Measurements from ENCODE around the gene VBP1. TPM values are rescaled to one million over a fixed set of nuclear protein-coding genes. Genes with fewer than 3 reads are reported as not detected.
A peak's percentile ranks its signal among the peaks of the same experiment; 100 is the strongest.
"Not testable (repeated sequence)": the region's sequence is repeated elsewhere in the genome, so short reads cannot be mapped to it uniquely, and the experiment has no call there.

Gene VBP1
- total RNA-seq, 1 donor from 2014 or later: 36.9 TPM

DNA sequence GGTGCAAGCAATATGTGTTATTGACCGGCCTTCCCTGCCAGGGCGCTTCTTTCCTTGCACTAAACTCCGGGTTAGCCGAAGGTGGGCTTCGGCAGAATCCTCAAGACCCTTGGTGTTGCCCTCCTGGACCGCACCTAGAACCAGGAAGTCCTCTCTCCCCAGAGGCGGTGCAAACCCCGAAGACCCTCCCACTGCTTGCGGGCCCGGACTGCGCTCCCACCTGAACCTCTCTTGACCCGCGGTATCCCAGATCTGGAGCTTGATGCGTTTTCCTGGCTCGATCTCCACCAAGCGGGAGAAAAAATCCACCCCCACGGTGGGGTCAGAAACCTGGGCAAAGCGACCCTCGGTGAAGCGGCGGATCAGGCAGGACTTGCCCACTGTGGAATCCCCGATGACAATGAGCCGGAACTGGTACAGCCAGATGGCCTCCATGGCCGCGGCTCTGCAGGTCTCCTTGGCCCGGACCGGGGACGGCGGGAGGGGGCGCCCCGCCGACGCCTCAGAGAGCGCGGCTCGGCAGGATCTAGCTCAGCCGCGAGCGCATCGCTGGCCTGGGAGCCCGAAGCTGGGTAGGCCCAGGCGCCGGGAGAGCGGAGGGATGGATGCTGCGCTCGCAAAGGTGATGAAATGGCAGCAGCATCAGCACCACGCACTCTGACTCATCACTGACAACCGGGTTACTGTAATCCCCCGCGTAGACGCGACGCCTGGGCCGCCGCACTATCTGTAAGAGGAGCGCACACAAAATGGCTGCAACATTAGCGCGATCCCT is 47.8 kb downstream of the VBP1 start, which contains the start of gene RAB39B:
TSS of gene RAB39B (minus strand) at position 638 of the 775 bp plus-strand sequence. CDS start at position 435, 203 bp downstream.
- DNase-seq (ENCODE audit: low spot score): peak; percentile 39

DNA sequence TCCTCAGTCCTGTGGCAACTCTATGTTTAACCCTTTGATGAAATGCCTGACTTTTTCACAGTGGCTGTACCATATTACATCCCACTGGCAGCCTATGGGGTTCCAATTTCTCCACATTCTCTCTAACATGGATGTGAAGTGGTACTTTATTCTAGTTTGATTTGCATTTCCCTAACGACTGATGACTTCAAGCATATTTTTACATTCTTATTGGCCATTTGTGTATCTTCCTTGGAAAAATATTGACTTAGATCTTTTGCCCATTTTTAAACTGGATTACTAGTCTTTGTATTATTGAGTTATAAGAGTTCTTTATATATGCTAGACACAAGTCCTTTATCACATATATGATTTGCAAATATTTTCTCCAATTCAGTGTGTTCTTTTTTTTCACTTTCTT is 50.2 kb downstream of the VBP1 start:
- no peak for DNase-seq (ENCODE audit: low spot score)

DNA sequence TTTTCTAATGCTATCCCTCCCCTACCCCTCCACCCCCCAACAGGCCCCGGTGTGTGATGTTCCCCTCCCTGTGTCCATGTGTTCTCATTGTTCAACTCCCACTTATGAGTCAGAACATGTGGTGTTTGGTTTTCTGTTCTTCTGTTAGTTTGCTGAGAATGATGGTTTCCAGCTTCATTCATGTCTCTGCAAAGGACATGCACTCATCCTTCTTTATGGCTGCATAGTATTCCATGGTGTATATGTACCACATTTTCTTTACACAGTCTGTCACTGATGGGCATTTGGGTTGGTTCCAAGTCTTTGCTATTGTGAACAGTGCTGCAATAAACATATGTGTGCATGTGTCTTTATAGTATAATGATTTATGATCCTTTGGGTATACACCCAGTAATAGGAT is 51.7 kb downstream of the VBP1 start:
- DNase-seq (ENCODE audit: low spot score): not testable (repeated sequence)

DNA sequence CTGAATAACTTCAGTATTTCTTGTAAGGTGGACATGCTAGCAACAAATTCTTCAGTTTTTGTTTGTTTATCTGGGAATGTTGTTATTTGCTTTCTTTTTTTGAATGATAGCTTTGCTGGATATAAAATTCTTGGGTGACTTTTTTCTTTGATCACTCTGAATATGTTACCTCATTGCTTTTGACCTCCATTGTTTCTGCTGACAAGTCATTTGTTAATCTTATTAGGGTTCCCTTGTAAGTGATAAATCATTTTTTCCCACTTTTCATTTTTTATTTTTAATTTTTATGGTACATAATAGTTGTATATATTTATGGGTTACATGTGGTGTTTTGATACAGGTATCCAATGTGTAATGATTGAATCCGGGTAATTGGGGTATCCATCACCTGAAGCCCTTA is 54.7 kb downstream of the VBP1 start:
- DNase-seq (ENCODE audit: low spot score): no peak

DNA sequence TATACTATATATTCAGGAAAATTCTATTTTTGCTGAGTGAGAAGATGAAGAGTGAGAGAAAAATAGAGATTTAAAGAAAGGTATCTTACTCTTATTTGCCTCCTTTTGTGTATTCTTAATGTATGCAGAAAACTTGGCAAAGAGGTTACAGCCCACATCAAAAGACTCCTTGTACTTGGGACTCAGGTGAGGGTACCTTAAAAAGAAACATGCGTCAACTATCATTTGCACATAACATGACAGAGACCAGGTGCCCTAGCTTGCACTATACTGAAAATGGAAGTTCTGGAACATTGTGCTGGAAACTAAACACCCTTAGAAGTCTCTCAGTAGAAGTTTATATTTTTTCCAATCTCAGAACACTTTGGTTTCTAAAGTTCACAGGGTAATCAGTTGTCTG is 63.6 kb downstream of the VBP1 start:
- no peak for DNase-seq (ENCODE audit: low spot score)

Other genes with a start within 250 kb of the VBP1 start
- 5.5 TPM for gene F8, start 193.7 kb upstream of the VBP1 start, total RNA-seq
- gene FUNDC2, start 189.6 kb upstream of the VBP1 start, total RNA-seq: 82.7 TPM
- gene CMC4, start 145.3 kb upstream of the VBP1 start, total RNA-seq: 10.1 TPM
- gene MTCP1, start 145.3 kb upstream of the VBP1 start, total RNA-seq: 18.7 TPM
- 15.5 TPM for gene BRCC3, start 145.0 kb upstream of the VBP1 start, total RNA-seq
- 1.2 TPM for gene RAB39B, start 48.0 kb downstream of the VBP1 start, total RNA-seq
- gene CLIC2, start 118.2 kb downstream of the VBP1 start, total RNA-seq: 8.2 TPM
- gene F8A2, start 165.6 kb downstream of the VBP1 start, total RNA-seq: not detected
- 11.1 TPM for gene F8A3, start 242.2 kb downstream of the VBP1 start, total RNA-seq

Data from mucosa of gallbladder (tissue), 1 donor.